Progenitor cell of endocrine pancreas (in vitro differentiated cells): ENCODE data around the gene VPS13D. TPM values are rescaled to one million over a fixed set of nuclear protein-coding genes. Genes with fewer than 3 reads are reported as not detected.

Experiments used
- DNase-seq: peaks from one replicate; pipeline ENCODE4 v3.0.0; 2021; ENCODE audit warnings: low spot score; ENCODE audit not compliant: unreplicated experiment
- H3K27ac Mint-ChIP-seq: 2 replicates; pipeline ENCODE4 v1.8.0; 2021; ENCODE audit warnings: mild to moderate bottlenecking, moderate library complexity, mixed read lengths
- H3K27me3 Mint-ChIP-seq: 2 replicates; pipeline ENCODE4 v1.8.0; 2021; ENCODE audit warnings: mixed read lengths
- H3K36me3 Mint-ChIP-seq: 2 replicates; pipeline ENCODE4 v1.8.0; 2022; ENCODE audit warnings: mixed read lengths; ENCODE audit not compliant: insufficient read depth
- H3K4me1 Mint-ChIP-seq: 2 replicates; pipeline ENCODE4 v1.8.0; 2021; ENCODE audit warnings: low read depth, mixed read lengths
- H3K4me3 Mint-ChIP-seq: 2 replicates; pipeline ENCODE4 v1.8.0; 2021; ENCODE audit warnings: low read depth, mild to moderate bottlenecking, moderate library complexity, mixed read lengths
- H3K9me3 Mint-ChIP-seq: 2 replicates; pipeline ENCODE4 v1.8.0; 2021; ENCODE audit warnings: low read depth, mixed read lengths
- total RNA-seq: library from RNA; stranded (reverse); gene quantifications from 2 replicates; pipeline ENCODE4 v1.2.1, GENCODE V29; 2021
- TF ChIP-seq, protein P1 (sequence below): fragments of 200-600 bp; sonication (generic); IDR thresholded peaks from one replicate; pipeline ENCODE4 v1.5.0; 2021; ENCODE audit warnings: antibody characterized with exemption, mild to moderate bottlenecking; ENCODE audit not compliant: unreplicated experiment

VPS13D gene
- total RNA-seq, 1 donor from 2014 or later, result 41.9 TPM

DNA sequence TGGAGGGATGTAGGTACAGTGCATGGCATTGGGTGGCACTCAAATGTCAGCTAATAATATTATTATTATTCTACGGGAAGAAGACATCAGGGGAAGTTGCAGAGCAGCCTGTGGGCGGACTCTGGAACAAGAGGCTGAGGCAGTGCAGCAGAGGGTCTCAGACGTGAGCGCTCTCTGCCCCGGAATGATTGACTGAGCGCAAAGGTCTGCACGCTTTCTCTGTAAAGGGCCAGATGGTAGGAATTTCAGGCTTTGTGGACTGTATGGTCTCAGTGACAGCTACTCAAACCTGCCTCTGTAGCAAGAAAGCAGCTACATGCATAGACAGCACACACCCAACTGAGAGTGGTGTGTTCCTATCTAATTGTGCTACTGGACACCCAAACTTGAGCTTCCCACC is 29.6 kb upstream of the VPS13D start:
- H3K36me3 Mint-ChIP-seq, result no peaks in the 10 kb centered on the region
- TF ChIP-seq, protein P1, sequence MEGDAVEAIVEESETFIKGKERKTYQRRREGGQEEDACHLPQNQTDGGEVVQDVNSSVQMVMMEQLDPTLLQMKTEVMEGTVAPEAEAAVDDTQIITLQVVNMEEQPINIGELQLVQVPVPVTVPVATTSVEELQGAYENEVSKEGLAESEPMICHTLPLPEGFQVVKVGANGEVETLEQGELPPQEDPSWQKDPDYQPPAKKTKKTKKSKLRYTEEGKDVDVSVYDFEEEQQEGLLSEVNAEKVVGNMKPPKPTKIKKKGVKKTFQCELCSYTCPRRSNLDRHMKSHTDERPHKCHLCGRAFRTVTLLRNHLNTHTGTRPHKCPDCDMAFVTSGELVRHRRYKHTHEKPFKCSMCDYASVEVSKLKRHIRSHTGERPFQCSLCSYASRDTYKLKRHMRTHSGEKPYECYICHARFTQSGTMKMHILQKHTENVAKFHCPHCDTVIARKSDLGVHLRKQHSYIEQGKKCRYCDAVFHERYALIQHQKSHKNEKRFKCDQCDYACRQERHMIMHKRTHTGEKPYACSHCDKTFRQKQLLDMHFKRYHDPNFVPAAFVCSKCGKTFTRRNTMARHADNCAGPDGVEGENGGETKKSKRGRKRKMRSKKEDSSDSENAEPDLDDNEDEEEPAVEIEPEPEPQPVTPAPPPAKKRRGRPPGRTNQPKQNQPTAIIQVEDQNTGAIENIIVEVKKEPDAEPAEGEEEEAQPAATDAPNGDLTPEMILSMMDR, result no peak
- no peaks in the 10 kb centered on the region for H3K9me3 Mint-ChIP-seq
- DNase-seq, result no peak
- no peak overlapping the region for H3K27ac Mint-ChIP-seq
- no peaks in the 10 kb centered on the region for H3K4me1 Mint-ChIP-seq
- H3K27me3 Mint-ChIP-seq, result peaks cover 3% of the 10 kb centered on the region
- no peak overlapping the region for H3K4me3 Mint-ChIP-seq

DNA sequence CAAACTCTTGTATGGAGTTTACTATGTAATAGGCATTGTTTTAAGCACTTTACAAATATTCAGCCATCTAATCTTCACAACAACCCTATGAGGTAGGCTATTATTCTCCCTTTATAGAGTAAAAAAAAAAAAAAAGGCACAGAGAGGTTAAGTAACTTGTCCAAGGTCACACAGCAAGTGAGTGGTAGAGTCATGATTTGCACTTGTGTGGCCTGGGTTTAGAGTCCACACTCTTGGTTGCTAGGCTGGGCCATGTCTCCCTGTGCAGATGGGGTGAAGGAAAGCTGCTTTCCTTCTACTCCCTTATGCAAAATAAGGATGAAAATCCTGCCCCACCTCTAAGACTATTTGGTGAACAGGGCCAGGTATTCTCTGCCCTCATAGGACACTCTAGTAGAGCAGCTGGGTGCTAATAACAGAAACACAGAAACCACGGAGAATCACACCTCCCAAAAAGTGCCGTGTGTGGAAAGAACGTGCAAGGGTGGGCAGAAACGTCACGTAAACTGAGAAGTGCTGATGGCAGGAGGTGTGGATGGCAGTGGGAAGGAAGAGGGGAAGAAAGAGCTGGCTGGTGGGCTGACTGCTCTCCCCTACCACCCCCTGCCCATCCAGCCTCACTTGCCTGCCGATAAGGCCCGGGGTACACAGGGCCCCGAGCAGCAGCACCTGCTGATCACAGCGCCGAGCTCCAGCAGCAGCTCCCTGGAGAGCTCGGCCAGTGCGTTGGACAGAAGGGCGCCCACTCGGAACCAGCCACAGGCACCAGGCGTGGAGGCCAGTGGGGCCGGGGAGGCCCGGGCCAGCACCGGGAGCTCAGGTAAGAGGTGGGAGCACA is 28.3 kb upstream of the VPS13D start:
- Mint-ChIP-seq H3K4me3 (no peak overlapping the region), H3K36me3 (no peaks in the 10 kb centered on the region), H3K27ac (no peak overlapping the region), H3K9me3 (no peaks in the 10 kb centered on the region), H3K4me1 (no peaks in the 10 kb centered on the region), H3K27me3 (no peaks in the 10 kb centered on the region)
- TF ChIP-seq, protein P1, result no peak
- no peak for DNase-seq

DNA sequence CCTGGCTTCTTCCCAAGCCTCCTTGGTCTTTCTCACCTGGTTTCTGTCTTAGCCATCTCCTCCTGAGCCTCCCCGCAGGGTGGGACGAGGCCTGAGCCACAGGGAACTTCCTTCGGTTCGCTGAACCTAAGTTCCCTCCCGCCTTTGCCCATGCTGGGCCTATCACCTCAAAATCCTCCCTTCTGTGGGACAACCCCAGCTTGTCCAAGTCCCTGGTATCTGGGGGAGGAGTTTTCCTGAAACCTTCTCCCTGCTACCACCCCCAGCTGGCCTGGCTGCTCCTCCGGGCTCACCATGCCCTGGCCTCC is 27.7 kb upstream of the VPS13D start:
- TF ChIP-seq, protein P1, result no peak
- Mint-ChIP-seq H3K27me3 (no peaks in the 10 kb centered on the region), H3K27ac (no peak overlapping the region), H3K4me3 (no peak overlapping the region), H3K36me3 (no peaks in the 10 kb centered on the region), H3K4me1 (no peaks in the 10 kb centered on the region), H3K9me3 (no peaks in the 10 kb centered on the region)
- DNase-seq, result no peak

- H3K9me3 Mint-ChIP-seq, result no peaks in the 10 kb centered on the region
- DNase-seq, result no peak
- TF ChIP-seq, protein P1, result no peak
- H3K27ac Mint-ChIP-seq, result no peak overlapping the region
- no peak overlapping the region for H3K4me3 Mint-ChIP-seq
- H3K4me1 Mint-ChIP-seq, result no peaks in the 10 kb centered on the region
- H3K36me3 Mint-ChIP-seq, result no peaks in the 10 kb centered on the region
- no peaks in the 10 kb centered on the region for H3K27me3 Mint-ChIP-seq
Measured at GRCh38 chr1:12202577-12202976, 27.3 kb upstream of the VPS13D start.

- no peaks in the 10 kb centered on the region for H3K9me3 Mint-ChIP-seq
- H3K4me3 Mint-ChIP-seq, result no peak overlapping the region
- peaks cover 1% of the 10 kb centered on the region for H3K4me1 Mint-ChIP-seq
- no peak overlapping the region for H3K27ac Mint-ChIP-seq
- no peak for DNase-seq
- no peaks in the 10 kb centered on the region for H3K27me3 Mint-ChIP-seq
- TF ChIP-seq, protein P1, result no peak
- no peaks in the 10 kb centered on the region for H3K36me3 Mint-ChIP-seq
Measured at GRCh38 chr1:12203216-12204007, 26.4 kb upstream of the VPS13D start.
